IPS-20b (cell line): ENCODE measurements around the gene GYS2.
"Not testable (repeated sequence)": the region's sequence is repeated elsewhere in the genome, so short reads cannot be mapped to it uniquely, and the experiment has no call there.

Experiments used
- H3K27ac ChIP-seq: one replicate; pipeline ENCODE4 v1.5.1; 2013; ENCODE audit warnings: low read length
- H3K27me3 ChIP-seq: 2 replicates; pipeline ENCODE4 v1.6.1; 2013; ENCODE audit warnings: mild to moderate bottlenecking, low read length, inconsistent platforms; ENCODE audit not compliant: insufficient read depth
- H3K36me3 ChIP-seq: 2 replicates; pipeline ENCODE4 v1.6.1; 2013; ENCODE audit warnings: low read depth, mild to moderate bottlenecking, inconsistent platforms, low read length, moderate library complexity; ENCODE audit not compliant: insufficient read depth
- H3K4me1 ChIP-seq: 2 replicates; pipeline ENCODE4 v1.6.1; 2013; ENCODE audit warnings: mild to moderate bottlenecking, control low read depth, inconsistent platforms, low read length, moderate library complexity; ENCODE audit not compliant: insufficient read depth
- H3K4me3 ChIP-seq: 2 replicates; pipeline ENCODE4 v1.5.1; 2013; ENCODE audit warnings: mild to moderate bottlenecking, low read length, inconsistent platforms
- H3K9ac ChIP-seq: 2 replicates; pipeline ENCODE4 v1.6.1; 2013; ENCODE audit warnings: low read depth, mild to moderate bottlenecking, inconsistent platforms, low read length, moderate library complexity
- H3K9me3 ChIP-seq: 2 replicates; pipeline ENCODE4 v1.6.1; 2013; ENCODE audit warnings: mild to moderate bottlenecking, low read depth, low read length, inconsistent platforms; ENCODE audit not compliant: insufficient read depth

Gene GYS2

GRCh38 chr12:21599143-21599999, 5.3 kb downstream of the GYS2 start:
- no peak overlapping the region for H3K9ac ChIP-seq

GRCh38 chr12:21598651-21599050, 6.0 kb downstream of the GYS2 start:
- Histone ChIP-seq H3K36me3 (no peaks in the 10 kb centered on the region), H3K9ac (no peak overlapping the region), H3K27ac (no peak overlapping the region), H3K9me3 (no peaks in the 10 kb centered on the region), H3K27me3 (no peaks in the 10 kb centered on the region), H3K4me3 (no peak overlapping the region), H3K4me1 (peaks cover 4% of the 10 kb centered on the region; the same call in 1 of the 2 replicates)

More at GRCh38 chr12:21599143-21599999, 5.3 kb downstream of the GYS2 start:
- peaks cover 4% of the 10 kb centered on the region; the same call in 1 of the 2 replicates for H3K4me1 ChIP-seq
- no peak overlapping the region for H3K4me3 ChIP-seq
- no peak overlapping the region for H3K27ac ChIP-seq
- H3K27me3 ChIP-seq, result no peaks in the 10 kb centered on the region
- no peaks in the 10 kb centered on the region for H3K9me3 ChIP-seq
- H3K36me3 ChIP-seq, result no peaks in the 10 kb centered on the region

GRCh38 chr12:21595356-21595755, 9.3 kb downstream of the GYS2 start:
- not testable (repeated sequence) for H3K9ac ChIP-seq, H3K9me3 ChIP-seq, H3K27me3 ChIP-seq, H3K4me3 ChIP-seq, H3K4me1 ChIP-seq, H3K27ac ChIP-seq, H3K36me3 ChIP-seq

- Histone ChIP-seq H3K4me3 (no peak overlapping the region), H3K9me3 (no peaks in the 10 kb centered on the region), H3K36me3 (no peaks in the 10 kb centered on the region), H3K4me1 (no peaks in the 10 kb centered on the region), H3K27me3 (no peaks in the 10 kb centered on the region), H3K27ac (no peak overlapping the region), H3K9ac (no peak overlapping the region)
These were observed 19.2 kb downstream of the GYS2 start for GRCh38 chr12:21585485-21585884.

- not testable (repeated sequence) for H3K4me3 ChIP-seq, H3K4me1 ChIP-seq, H3K27ac ChIP-seq, H3K27me3 ChIP-seq, H3K9ac ChIP-seq, H3K9me3 ChIP-seq, H3K36me3 ChIP-seq
These were observed 20.1 kb downstream of the GYS2 start for GRCh38 chr12:21584403-21585182.

- Histone ChIP-seq H3K27me3 (no peaks in the 10 kb centered on the region), H3K4me1 (no peaks in the 10 kb centered on the region), H3K36me3 (no peaks in the 10 kb centered on the region), H3K27ac (no peak overlapping the region), H3K4me3 (no peak overlapping the region), H3K9ac (no peak overlapping the region), H3K9me3 (no peaks in the 10 kb centered on the region)
These were observed 21.1 kb downstream of the GYS2 start for GRCh38 chr12:21583587-21583986.

- no peaks in the 10 kb centered on the region for H3K4me1 ChIP-seq
- no peaks in the 10 kb centered on the region for H3K36me3 ChIP-seq
- no peak overlapping the region for H3K27ac ChIP-seq
- H3K27me3 ChIP-seq, result no peaks in the 10 kb centered on the region
- H3K4me3 ChIP-seq, result no peak overlapping the region
- no peaks in the 10 kb centered on the region for H3K9me3 ChIP-seq
- no peak overlapping the region for H3K9ac ChIP-seq
These were observed 23.7 kb downstream of the GYS2 start for GRCh38 chr12:21580748-21581516.

GRCh38 chr12:21577516-21577915, 27.1 kb downstream of the GYS2 start:
- no peaks in the 10 kb centered on the region for H3K9me3 ChIP-seq
- H3K9ac ChIP-seq, result no peak overlapping the region
- no peak overlapping the region for H3K27ac ChIP-seq
- no peak overlapping the region for H3K4me3 ChIP-seq
- no peaks in the 10 kb centered on the region for H3K4me1 ChIP-seq
- H3K27me3 ChIP-seq, result no peaks in the 10 kb centered on the region
- no peaks in the 10 kb centered on the region for H3K36me3 ChIP-seq

- H3K4me3 ChIP-seq, result no peak overlapping the region
- H3K9ac ChIP-seq, result no peak overlapping the region
- no peak overlapping the region for H3K27ac ChIP-seq
- no peaks in the 10 kb centered on the region for H3K27me3 ChIP-seq
- H3K36me3 ChIP-seq, result no peaks in the 10 kb centered on the region
- H3K4me1 ChIP-seq, result no peaks in the 10 kb centered on the region
- no peaks in the 10 kb centered on the region for H3K9me3 ChIP-seq
These were observed 28.2 kb downstream of the GYS2 start for GRCh38 chr12:21576431-21576830.

- Histone ChIP-seq H3K36me3 (no peaks in the 10 kb centered on the region), H3K27ac (no peak overlapping the region), H3K27me3 (no peaks in the 10 kb centered on the region), H3K4me3 (no peak overlapping the region), H3K9ac (no peak overlapping the region), H3K9me3 (no peaks in the 10 kb centered on the region), H3K4me1 (no peaks in the 10 kb centered on the region)
These were observed 30.8 kb downstream of the GYS2 start for GRCh38 chr12:21573733-21574358.

- no peak overlapping the region for H3K27ac ChIP-seq
- H3K27me3 ChIP-seq, result no peaks in the 10 kb centered on the region
- H3K9ac ChIP-seq, result no peak overlapping the region
- H3K9me3 ChIP-seq, result no peaks in the 10 kb centered on the region
- no peak overlapping the region for H3K4me3 ChIP-seq
- no peaks in the 10 kb centered on the region for H3K4me1 ChIP-seq
- no peaks in the 10 kb centered on the region for H3K36me3 ChIP-seq
These were observed 33.6 kb downstream of the GYS2 start for GRCh38 chr12:21571046-21571445.
